ENCODE data around the gene MRPS15.

The MRPS15 gene

GRCh38 chr1:36443297-36443696, 20.9 kb downstream of the MRPS15 start:
- Histone ChIP-seq H3K4me3 (ENCODE audit: low read length in 2 of 2) (no peak overlapping the region), H3K4me1 (ENCODE audit: control insufficient read depth, insufficient read depth, low read length) (no peaks in the 10 kb centered on the region), H3K36me3 (ENCODE audit: control insufficient read depth in 2 of 2, insufficient read depth in 2 of 2, low read length in 2 of 2) (peaks cover 6 to 9% of the 10 kb centered on the region in 2 donors), H3K9ac (ENCODE audit: low read length in 2 of 2) (no peak overlapping the region), H3K27me3 (ENCODE audit: control insufficient read depth in 1 of 2, insufficient read depth in 2 of 2, low read length in 2 of 2) (no peaks in the 10 kb centered on the region), H3K9me3 (ENCODE audit: control insufficient read depth in 2 of 2, low read length in 2 of 2) (no peaks in the 10 kb centered on the region), H3K27ac (ENCODE audit: low read length) (no peak overlapping the region)

- Histone ChIP-seq H3K27ac (ENCODE audit: low read length) (no peak overlapping the region), H3K9me3 (ENCODE audit: control insufficient read depth in 2 of 2, low read length in 2 of 2) (no peaks in the 10 kb centered on the region), H3K4me3 (ENCODE audit: low read length in 2 of 2) (no peak overlapping the region), H3K27me3 (ENCODE audit: control insufficient read depth in 1 of 2, insufficient read depth in 2 of 2, low read length in 2 of 2) (no peaks in the 10 kb centered on the region), H3K9ac (ENCODE audit: low read length in 2 of 2) (no peak overlapping the region), H3K4me1 (ENCODE audit: control insufficient read depth, insufficient read depth, low read length) (no peaks in the 10 kb centered on the region), H3K36me3 (ENCODE audit: control insufficient read depth in 2 of 2, insufficient read depth in 2 of 2, low read length in 2 of 2) (peaks cover 7 to 9% of the 10 kb centered on the region in 2 donors)
Measured at GRCh38 chr1:36442337-36442736, 21.8 kb downstream of the MRPS15 start.

- Histone ChIP-seq H3K27me3 (ENCODE audit: control insufficient read depth in 1 of 2, insufficient read depth in 2 of 2, low read length in 2 of 2) (no peaks in the 10 kb centered on the region), H3K4me3 (ENCODE audit: low read length in 2 of 2) (no peak overlapping the region), H3K9me3 (ENCODE audit: control insufficient read depth in 2 of 2, low read length in 2 of 2) (no peaks in the 10 kb centered on the region), H3K36me3 (ENCODE audit: control insufficient read depth in 2 of 2, insufficient read depth in 2 of 2, low read length in 2 of 2) (peaks cover 9 to 10% of the 10 kb centered on the region in 2 donors), H3K9ac (ENCODE audit: low read length in 2 of 2) (no peak overlapping the region), H3K27ac (ENCODE audit: low read length) (no peak overlapping the region), H3K4me1 (ENCODE audit: control insufficient read depth, insufficient read depth, low read length) (no peaks in the 10 kb centered on the region)
Measured at GRCh38 chr1:36440646-36441045, 23.5 kb downstream of the MRPS15 start.

- Histone ChIP-seq H3K9ac (ENCODE audit: low read length in 2 of 2) (no peak overlapping the region), H3K4me3 (ENCODE audit: low read length in 2 of 2) (no peak overlapping the region), H3K36me3 (ENCODE audit: control insufficient read depth in 2 of 2, insufficient read depth in 2 of 2, low read length in 2 of 2) (peaks cover 9 to 10% of the 10 kb centered on the region in 2 donors), H3K27ac (ENCODE audit: low read length) (no peak overlapping the region), H3K4me1 (ENCODE audit: control insufficient read depth, insufficient read depth, low read length) (no peaks in the 10 kb centered on the region), H3K9me3 (ENCODE audit: control insufficient read depth in 2 of 2, low read length in 2 of 2) (no peaks in the 10 kb centered on the region), H3K27me3 (ENCODE audit: control insufficient read depth in 1 of 2, insufficient read depth in 2 of 2, low read length in 2 of 2) (no peaks in the 10 kb centered on the region)
Measured at GRCh38 chr1:36440044-36440443, 24.1 kb downstream of the MRPS15 start.

- Histone ChIP-seq H3K9ac (ENCODE audit: low read length in 2 of 2) (no peak overlapping the region), H3K36me3 (ENCODE audit: control insufficient read depth in 2 of 2, insufficient read depth in 2 of 2, low read length in 2 of 2) (peaks cover 9 to 10% of the 10 kb centered on the region in 2 donors), H3K4me3 (ENCODE audit: low read length in 2 of 2) (no peak overlapping the region), H3K27ac (ENCODE audit: low read length) (no peak overlapping the region), H3K27me3 (ENCODE audit: control insufficient read depth in 1 of 2, insufficient read depth in 2 of 2, low read length in 2 of 2) (no peaks in the 10 kb centered on the region), H3K9me3 (ENCODE audit: control insufficient read depth in 2 of 2, low read length in 2 of 2) (no peaks in the 10 kb centered on the region), H3K4me1 (ENCODE audit: control insufficient read depth, insufficient read depth, low read length) (no peaks in the 10 kb centered on the region)
Measured at GRCh38 chr1:36438715-36439114, 25.5 kb downstream of the MRPS15 start.

- Histone ChIP-seq H3K9ac (ENCODE audit: low read length in 2 of 2) (no peak overlapping the region), H3K4me1 (ENCODE audit: control insufficient read depth, insufficient read depth, low read length) (no peaks in the 10 kb centered on the region), H3K4me3 (ENCODE audit: low read length in 2 of 2) (no peak overlapping the region), H3K9me3 (ENCODE audit: control insufficient read depth in 2 of 2, low read length in 2 of 2) (no peaks in the 10 kb centered on the region), H3K27ac (ENCODE audit: low read length) (no peak overlapping the region), H3K27me3 (ENCODE audit: control insufficient read depth in 1 of 2, insufficient read depth in 2 of 2, low read length in 2 of 2) (no peaks in the 10 kb centered on the region), H3K36me3 (ENCODE audit: control insufficient read depth in 2 of 2, insufficient read depth in 2 of 2, low read length in 2 of 2) (peaks cover 11 to 18% of the 10 kb centered on the region in 2 donors)
Measured at GRCh38 chr1:36436821-36437220, 27.4 kb downstream of the MRPS15 start.

GRCh38 chr1:36433102-36433501, 31.1 kb downstream of the MRPS15 start:
- H3K36me3 ChIP-seq (ENCODE audit: control insufficient read depth in 2 of 2, insufficient read depth in 2 of 2, low read length in 2 of 2) = peaks cover 14 to 22% of the 10 kb centered on the region in 2 donors
- H3K4me3 ChIP-seq (ENCODE audit: low read length in 2 of 2) = no peak overlapping the region

GRCh38 chr1:36432616-36433015, 31.6 kb downstream of the MRPS15 start:
- no peak overlapping the region for H3K4me3 ChIP-seq (ENCODE audit: low read length in 2 of 2)
- no peak overlapping the region for H3K9ac ChIP-seq (ENCODE audit: low read length in 2 of 2)
- no peaks in the 10 kb centered on the region for H3K4me1 ChIP-seq (ENCODE audit: control insufficient read depth, insufficient read depth, low read length)
- no peaks in the 10 kb centered on the region for H3K9me3 ChIP-seq (ENCODE audit: control insufficient read depth in 2 of 2, low read length in 2 of 2)
- no peaks in the 10 kb centered on the region for H3K27me3 ChIP-seq (ENCODE audit: control insufficient read depth in 1 of 2, insufficient read depth in 2 of 2, low read length in 2 of 2)
- H3K27ac ChIP-seq (ENCODE audit: low read length) = no peak overlapping the region
- peaks cover 14 to 22% of the 10 kb centered on the region in 2 donors for H3K36me3 ChIP-seq (ENCODE audit: control insufficient read depth in 2 of 2, insufficient read depth in 2 of 2, low read length in 2 of 2)

More at GRCh38 chr1:36433102-36433501, 31.1 kb downstream of the MRPS15 start:
- H3K4me1 ChIP-seq (ENCODE audit: control insufficient read depth, insufficient read depth, low read length) = no peaks in the 10 kb centered on the region
- no peaks in the 10 kb centered on the region for H3K9me3 ChIP-seq (ENCODE audit: control insufficient read depth in 2 of 2, low read length in 2 of 2)
- no peak overlapping the region for H3K9ac ChIP-seq (ENCODE audit: low read length in 2 of 2)
- no peaks in the 10 kb centered on the region for H3K27me3 ChIP-seq (ENCODE audit: control insufficient read depth in 1 of 2, insufficient read depth in 2 of 2, low read length in 2 of 2)
- no peak overlapping the region for H3K27ac ChIP-seq (ENCODE audit: low read length)

GRCh38 chr1:36425791-36426190, 38.4 kb downstream of the MRPS15 start:
- H3K36me3 ChIP-seq (ENCODE audit: control insufficient read depth in 2 of 2, insufficient read depth in 2 of 2, low read length in 2 of 2) = peaks cover 19 to 20% of the 10 kb centered on the region in 2 donors
- H3K27ac ChIP-seq (ENCODE audit: low read length) = no peak overlapping the region
- H3K4me3 ChIP-seq (ENCODE audit: low read length in 2 of 2) = no peak overlapping the region

GRCh38 chr1:36421649-36422048, 42.5 kb downstream of the MRPS15 start:
- Histone ChIP-seq H3K27me3 (ENCODE audit: control insufficient read depth in 1 of 2, insufficient read depth in 2 of 2, low read length in 2 of 2) (no peaks in the 10 kb centered on the region), H3K36me3 (ENCODE audit: control insufficient read depth in 2 of 2, insufficient read depth in 2 of 2, low read length in 2 of 2) (peaks cover 18 to 38% of the 10 kb centered on the region in 2 donors), H3K27ac (ENCODE audit: low read length) (no peak overlapping the region), H3K9ac (ENCODE audit: low read length in 2 of 2) (no peak overlapping the region), H3K4me3 (ENCODE audit: low read length in 2 of 2) (no peak overlapping the region), H3K9me3 (ENCODE audit: control insufficient read depth in 2 of 2, low read length in 2 of 2) (no peaks in the 10 kb centered on the region), H3K4me1 (ENCODE audit: control insufficient read depth, insufficient read depth, low read length) (peaks cover 4% of the 10 kb centered on the region)

More at GRCh38 chr1:36425791-36426190, 38.4 kb downstream of the MRPS15 start:
- H3K27me3 ChIP-seq (ENCODE audit: control insufficient read depth in 1 of 2, insufficient read depth in 2 of 2, low read length in 2 of 2) = no peaks in the 10 kb centered on the region
- H3K4me1 ChIP-seq (ENCODE audit: control insufficient read depth, insufficient read depth, low read length) = no peaks in the 10 kb centered on the region
- H3K9me3 ChIP-seq (ENCODE audit: control insufficient read depth in 2 of 2, low read length in 2 of 2) = no peaks in the 10 kb centered on the region
- no peak overlapping the region for H3K9ac ChIP-seq (ENCODE audit: low read length in 2 of 2)

- no peaks in the 10 kb centered on the region for H3K27me3 ChIP-seq (ENCODE audit: control insufficient read depth in 1 of 2, insufficient read depth in 2 of 2, low read length in 2 of 2)
- H3K4me1 ChIP-seq (ENCODE audit: control insufficient read depth, insufficient read depth, low read length) = peaks cover 4% of the 10 kb centered on the region
- peaks cover 18 to 38% of the 10 kb centered on the region in 2 donors for H3K36me3 ChIP-seq (ENCODE audit: control insufficient read depth in 2 of 2, insufficient read depth in 2 of 2, low read length in 2 of 2)
- no peak overlapping the region for H3K27ac ChIP-seq (ENCODE audit: low read length)
- peak overlapping the region in 1 of 2 donors; percentile 21 for H3K9ac ChIP-seq (ENCODE audit: low read length in 2 of 2)
- H3K4me3 ChIP-seq (ENCODE audit: low read length in 2 of 2) = peak overlapping the region in 1 of 2 donors; percentile 47
- H3K9me3 ChIP-seq (ENCODE audit: control insufficient read depth in 2 of 2, low read length in 2 of 2) = no peaks in the 10 kb centered on the region
Measured at GRCh38 chr1:36420836-36421317, 43.3 kb downstream of the MRPS15 start.
